ENCODE measurements around the gene ADAM12. TPM values are rescaled to one million over a fixed set of nuclear protein-coding genes. Genes with fewer than 3 reads are reported as not detected.

Gene ADAM12
- total and polyA plus RNA-seq, 2 of the 13 experiments (the other 11 are each of a cell fraction or from before 2014, with no cell fraction given), result not detected

GRCh38 chr10:126188679-126189200 lies 199.5 kb downstream of the ADAM12 start (continued):
- TF ChIP-seq GRHL1 (CRISPR knock-in tag; conservative IDR thresholded peaks at IDR 0.05), result no peak
- TF ChIP-seq ZNF329 (CRISPR knock-in tag; IDR thresholded peaks at IDR 0.05; ENCODE audit: low read depth), result no peak
- TF ChIP-seq SMAD1 (CRISPR knock-in tag; IDR thresholded peaks at IDR 0.05; ENCODE audit: borderline replicate concordance, low read depth), result no peak

- Histone ChIP-seq H3K27ac (ENCODE audit: extremely low read length, insufficient read depth, low read length) (no peak overlapping the region), H3K9me3 (ENCODE audit: low read length) (no peaks in the 10 kb centered on the region), H3K9ac (ENCODE audit: insufficient read depth, low read depth, low read length) (no peak overlapping the region), H3K4me1 (ENCODE audit: insufficient read depth, low read length) (no peaks in the 10 kb centered on the region), H3K27me3 (ENCODE audit: control insufficient read depth in 1 of 2, insufficient read depth in 2 of 2, low read length in 2 of 2) (peaks cover 3 to 21% of the 10 kb centered on the region in 2 experiments; a peak in 3 of 5 replicates), H3K79me2 (ENCODE audit: insufficient read depth, low read length) (no peaks in the 10 kb centered on the region), H3K4me2 (ENCODE audit: low read depth, low read length) (no peak overlapping the region), H3K36me3 (replicated peaks in 1 of 2; ENCODE audit: control insufficient read depth in 1 of 2, insufficient read depth in 2 of 2, low read length in 2 of 2) (no peaks in the 10 kb centered on the region), H3K4me3 (replicated peaks in 1 of 3; ENCODE audit: insufficient read depth in 1 of 3, low read depth in 2 of 3, low read length in 3 of 3) (no peak overlapping the region), H2AFZ (ENCODE audit: low read length) (no peak overlapping the region), H4K20me1 (ENCODE audit: insufficient read depth, low read length) (no peaks in the 10 kb centered on the region)
- CTCF ChIA-PET (ENCODE audit: low intra/inter-chr PET ratio, low total read pairs), result no interaction called here
- POLR2A ChIA-PET, result no interaction called here
- in situ Hi-C loops (cut with HindIII; ENCODE audit: extremely low pct_ligation_motif_present, low pct_unique_long_range_greater_than_20kb) (no loop called here), intact Hi-C loops (cut with micrococcal nuclease; ENCODE audit: unreplicated experiment) (no loop called here)
- FAIRE-seq, result no peak
- BruUV-seq (replicated peaks), result no TSS peak
- 25% methylated on average over 4 of the region's 5 CpGs for WGBS (ENCODE audit: low lambda C conversion rate)
- DNase-seq (ENCODE audit: low spot score), result no peak
- ATAC-seq, result no peak
- TF ChIP-seq MAFG (CRISPR knock-in tag; IDR thresholded peaks at IDR 0.05), result no peak
- no peak for TF ChIP-seq BATF2 (CRISPR knock-in tag; IDR thresholded peaks at IDR 0.05)
- TF ChIP-seq ZNF225 (CRISPR knock-in tag; IDR thresholded peaks at IDR 0.05), result no peak
- no peak for TF ChIP-seq CERS6 (CRISPR knock-in tag; IDR thresholded peaks at IDR 0.05)
- no peak for TF ChIP-seq GLI4 (CRISPR knock-in tag; IDR thresholded peaks at IDR 0.05; ENCODE audit: borderline replicate concordance)
- TF ChIP-seq ZNF232 (CRISPR knock-in tag; IDR thresholded peaks at IDR 0.05; ENCODE audit: borderline replicate concordance), result no peak
- no peak for TF ChIP-seq PHF21A (CRISPR knock-in tag; IDR thresholded peaks at IDR 0.05)
- TF ChIP-seq RBM39 (IDR thresholded peaks at IDR 0.05; ENCODE audit: low read depth, low read length, poor library complexity, severe bottlenecking), result no peak
- TF ChIP-seq DNMT1 (CRISPR knock-in tag; IDR thresholded peaks at IDR 0.05), result no peak
- TF ChIP-seq ZNF570 (CRISPR knock-in tag; IDR thresholded peaks at IDR 0.05; ENCODE audit: borderline replicate concordance), result no peak
- TF ChIP-seq ZNF564 (CRISPR knock-in tag; IDR thresholded peaks at IDR 0.05), result no peak
- no peak for TF ChIP-seq MTA3 (CRISPR knock-in tag; IDR thresholded peaks at IDR 0.05)
- TF ChIP-seq ZNF251 (CRISPR knock-in tag; IDR thresholded peaks at IDR 0.05), result no peak
- TF ChIP-seq NFE2 (CRISPR knock-in tag; IDR thresholded peaks at IDR 0.05), result no peak
- TF ChIP-seq ZNF354B (CRISPR knock-in tag; IDR thresholded peaks at IDR 0.05), result no peak
- TF ChIP-seq ZFP1 (CRISPR knock-in tag; IDR thresholded peaks at IDR 0.05), result no peak
These were observed 200.9 kb downstream of the ADAM12 start for GRCh38 chr10:126187399-126187798.
